K562 (cell line): ENCODE results near the gene SLC16A1. TPM values are rescaled to one million over a fixed set of nuclear protein-coding genes. Genes with fewer than 3 reads are reported as not detected.

Experiments
- ELF1 ChIP-seq: fragments of 200-800 bp; sonication (Bioruptor generic); IDR thresholded peaks from 2 replicates; pipeline ENCODE4 v1.6.1; 2016; ENCODE audit warnings: missing genetic modification characterization, missing compliant biosample characterization
- MCM2 ChIP-seq: fragments of 450-650 bp; IDR thresholded peaks from 2 replicates; pipeline ENCODE4 v1.6.1; 2017; ENCODE audit warnings: low read depth, mild to moderate bottlenecking
- MCM5 ChIP-seq: fragments of 450-650 bp; IDR thresholded peaks from 2 replicates; pipeline ENCODE4 v1.6.1; 2016; ENCODE audit warnings: low read depth
- NR4A1 ChIP-seq, 2 experiments: fragments of 250-450 bp in 1 of 2; fragments of 450-650 bp in 1 of 2; sonication (Bioruptor Pico) in 1 of 2; IDR thresholded peaks; 2 replicates each; pipeline versions ENCODE4 v1.4.0 to v1.6.1; 2016 to 2020; ENCODE audit warnings: mild to moderate bottlenecking in 2 of 2, missing compliant biosample characterization in 1 of 2, missing genetic modification characterization in 1 of 2, moderate library complexity in 1 of 2
- PHF21A ChIP-seq: fragments of 450-650 bp; IDR thresholded peaks from 2 replicates; pipeline ENCODE4 v1.6.1; 2017; ENCODE audit warnings: low read depth, borderline replicate concordance
- polyA plus RNA-seq, 8 experiments: library from polyadenylated mRNA; depleted of rRNA in 4 of 8; stranded (reverse) in 5 of 8; unstranded in 3 of 8; fragments of >200 nt; fragmentation: Nextera tagmentation in 2 of 8; fragmentation: Illumina TruSeq in 1 of 8; extraction: Ambion mirVana in 2 of 8; extraction: Trizol in 1 of 8; gene quantifications; 2 replicates each; pipeline versions ENCODE4 v1.2.1 to v1.2.3, GENCODE V29; 2011 to 2014; ENCODE audit warnings: inconsistent platforms in 1 of 8, missing spikeins in 1 of 8
- total RNA-seq, 7 experiments: library from RNA; depleted of rRNA in 6 of 7; stranded (reverse); fragments of >200 nt in 6 of 7; fragmentation: Illumina TruSeq in 2 of 7; extraction: Trizol in 2 of 7; gene quantifications; 2 replicates each; pipeline versions ENCODE4 v1.2.1 to v1.2.3, GENCODE V29; 2011 to 2021; ENCODE audit warnings: low replicate concordance in 1 of 7
- TF ChIP-seq, protein P1 (sequence below): fragments of 250-450 bp; sonication (Bioruptor Pico); IDR thresholded peaks from 2 replicates; pipeline ENCODE4 v1.5.0; 2020; ENCODE audit warnings: mild to moderate bottlenecking
- TF ChIP-seq, protein P2 (sequence below), 2 experiments: fragments of 450-650 bp; formaldehyde crosslinking in 1 of 2; IDR thresholded peaks; 2 replicates each; pipeline versions ENCODE4 v1.4.0 to v1.6.1; 2014 to 2020; ENCODE audit warnings: mild to moderate bottlenecking in 2 of 2, borderline replicate concordance in 1 of 2, low read depth in 1 of 2
- TF ChIP-seq, protein P3 (sequence below): fragments of 250-450 bp; sonication (Bioruptor Pico); IDR thresholded peaks from 2 replicates; pipeline ENCODE4 v1.8.0; 2021; ENCODE audit warnings: moderate library complexity, mild to moderate bottlenecking, inconsistent platforms
- TF ChIP-seq, protein P4 (sequence below), 2 experiments: fragments of 450-650 bp; IDR thresholded peaks; 2 replicates each; pipeline ENCODE4 v1.6.1; 2016; ENCODE audit warnings: mild to moderate bottlenecking in 2 of 2, borderline replicate concordance in 1 of 2, low read depth in 1 of 2, moderate library complexity in 1 of 2

SLC16A1 gene
- total and polyA plus RNA-seq, 9 of the 15 experiments (the other 6 are each of a cell fraction or from before 2014, with no cell fraction given): 73.1 to 244 (median 117) TPM

DNA sequence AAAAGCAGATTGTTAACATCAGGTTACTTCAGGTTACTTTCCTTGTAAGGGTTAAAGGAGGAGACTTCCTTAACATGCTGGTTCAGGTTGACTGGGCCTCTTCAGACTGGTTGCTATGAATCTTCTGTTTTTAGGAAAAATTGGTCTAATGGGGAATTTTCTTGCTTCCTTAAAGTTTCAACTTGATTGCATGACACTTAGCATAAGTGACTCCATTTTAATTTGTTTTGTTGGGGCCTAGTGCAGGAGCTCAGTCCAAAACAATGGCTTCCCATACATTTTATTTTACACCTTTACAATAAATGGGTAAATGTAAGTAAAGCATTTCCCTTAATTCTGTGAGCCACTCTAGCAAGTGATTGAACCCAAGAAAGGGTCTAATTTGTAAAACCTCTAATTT is 53.8 kb downstream of the SLC16A1 start (continued):
- TF ChIP-seq, protein P1, sequence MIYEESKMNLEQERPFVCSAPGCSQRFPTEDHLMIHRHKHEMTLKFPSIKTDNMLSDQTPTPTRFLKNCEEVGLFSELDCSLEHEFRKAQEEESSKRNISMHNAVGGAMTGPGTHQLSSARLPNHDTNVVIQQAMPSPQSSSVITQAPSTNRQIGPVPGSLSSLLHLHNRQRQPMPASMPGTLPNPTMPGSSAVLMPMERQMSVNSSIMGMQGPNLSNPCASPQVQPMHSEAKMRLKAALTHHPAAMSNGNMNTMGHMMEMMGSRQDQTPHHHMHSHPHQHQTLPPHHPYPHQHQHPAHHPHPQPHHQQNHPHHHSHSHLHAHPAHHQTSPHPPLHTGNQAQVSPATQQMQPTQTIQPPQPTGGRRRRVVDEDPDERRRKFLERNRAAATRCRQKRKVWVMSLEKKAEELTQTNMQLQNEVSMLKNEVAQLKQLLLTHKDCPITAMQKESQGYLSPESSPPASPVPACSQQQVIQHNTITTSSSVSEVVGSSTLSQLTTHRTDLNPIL: 0 out of 2 replicates have a peak, but pooled peaks have one; percentile 61
- TF ChIP-seq, protein P2, sequence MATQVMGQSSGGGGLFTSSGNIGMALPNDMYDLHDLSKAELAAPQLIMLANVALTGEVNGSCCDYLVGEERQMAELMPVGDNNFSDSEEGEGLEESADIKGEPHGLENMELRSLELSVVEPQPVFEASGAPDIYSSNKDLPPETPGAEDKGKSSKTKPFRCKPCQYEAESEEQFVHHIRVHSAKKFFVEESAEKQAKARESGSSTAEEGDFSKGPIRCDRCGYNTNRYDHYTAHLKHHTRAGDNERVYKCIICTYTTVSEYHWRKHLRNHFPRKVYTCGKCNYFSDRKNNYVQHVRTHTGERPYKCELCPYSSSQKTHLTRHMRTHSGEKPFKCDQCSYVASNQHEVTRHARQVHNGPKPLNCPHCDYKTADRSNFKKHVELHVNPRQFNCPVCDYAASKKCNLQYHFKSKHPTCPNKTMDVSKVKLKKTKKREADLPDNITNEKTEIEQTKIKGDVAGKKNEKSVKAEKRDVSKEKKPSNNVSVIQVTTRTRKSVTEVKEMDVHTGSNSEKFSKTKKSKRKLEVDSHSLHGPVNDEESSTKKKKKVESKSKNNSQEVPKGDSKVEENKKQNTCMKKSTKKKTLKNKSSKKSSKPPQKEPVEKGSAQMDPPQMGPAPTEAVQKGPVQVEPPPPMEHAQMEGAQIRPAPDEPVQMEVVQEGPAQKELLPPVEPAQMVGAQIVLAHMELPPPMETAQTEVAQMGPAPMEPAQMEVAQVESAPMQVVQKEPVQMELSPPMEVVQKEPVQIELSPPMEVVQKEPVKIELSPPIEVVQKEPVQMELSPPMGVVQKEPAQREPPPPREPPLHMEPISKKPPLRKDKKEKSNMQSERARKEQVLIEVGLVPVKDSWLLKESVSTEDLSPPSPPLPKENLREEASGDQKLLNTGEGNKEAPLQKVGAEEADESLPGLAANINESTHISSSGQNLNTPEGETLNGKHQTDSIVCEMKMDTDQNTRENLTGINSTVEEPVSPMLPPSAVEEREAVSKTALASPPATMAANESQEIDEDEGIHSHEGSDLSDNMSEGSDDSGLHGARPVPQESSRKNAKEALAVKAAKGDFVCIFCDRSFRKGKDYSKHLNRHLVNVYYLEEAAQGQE (IDR thresholded peaks at IDR 0.05; ENCODE audit: borderline replicate concordance): no peak
- TF ChIP-seq, protein P2 (CRISPR knock-in tag; IDR thresholded peaks at IDR 0.05; ENCODE audit: low read depth): 0 out of 2 replicates have a peak, but pooled peaks have one; percentile 42
- TF ChIP-seq, protein P3, sequence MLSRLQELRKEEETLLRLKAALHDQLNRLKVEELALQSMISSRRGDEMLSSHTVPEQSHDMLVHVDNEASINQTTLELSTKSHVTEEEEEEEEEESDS (CRISPR knock-in tag): peak; percentile 60; the same call in 1 of the 2 replicates
- no peak for TF ChIP-seq NR4A1 (CRISPR knock-in tag; IDR thresholded peaks at IDR 0.05)
- TF ChIP-seq NR4A1 (tag; IDR thresholded peaks at IDR 0.05): peak; percentile 93
- TF ChIP-seq PHF21A: no peak
- no peak for TF ChIP-seq ELF1
- TF ChIP-seq MCM5: no peak
- TF ChIP-seq MCM2: no peak
- TF ChIP-seq, protein P4, sequence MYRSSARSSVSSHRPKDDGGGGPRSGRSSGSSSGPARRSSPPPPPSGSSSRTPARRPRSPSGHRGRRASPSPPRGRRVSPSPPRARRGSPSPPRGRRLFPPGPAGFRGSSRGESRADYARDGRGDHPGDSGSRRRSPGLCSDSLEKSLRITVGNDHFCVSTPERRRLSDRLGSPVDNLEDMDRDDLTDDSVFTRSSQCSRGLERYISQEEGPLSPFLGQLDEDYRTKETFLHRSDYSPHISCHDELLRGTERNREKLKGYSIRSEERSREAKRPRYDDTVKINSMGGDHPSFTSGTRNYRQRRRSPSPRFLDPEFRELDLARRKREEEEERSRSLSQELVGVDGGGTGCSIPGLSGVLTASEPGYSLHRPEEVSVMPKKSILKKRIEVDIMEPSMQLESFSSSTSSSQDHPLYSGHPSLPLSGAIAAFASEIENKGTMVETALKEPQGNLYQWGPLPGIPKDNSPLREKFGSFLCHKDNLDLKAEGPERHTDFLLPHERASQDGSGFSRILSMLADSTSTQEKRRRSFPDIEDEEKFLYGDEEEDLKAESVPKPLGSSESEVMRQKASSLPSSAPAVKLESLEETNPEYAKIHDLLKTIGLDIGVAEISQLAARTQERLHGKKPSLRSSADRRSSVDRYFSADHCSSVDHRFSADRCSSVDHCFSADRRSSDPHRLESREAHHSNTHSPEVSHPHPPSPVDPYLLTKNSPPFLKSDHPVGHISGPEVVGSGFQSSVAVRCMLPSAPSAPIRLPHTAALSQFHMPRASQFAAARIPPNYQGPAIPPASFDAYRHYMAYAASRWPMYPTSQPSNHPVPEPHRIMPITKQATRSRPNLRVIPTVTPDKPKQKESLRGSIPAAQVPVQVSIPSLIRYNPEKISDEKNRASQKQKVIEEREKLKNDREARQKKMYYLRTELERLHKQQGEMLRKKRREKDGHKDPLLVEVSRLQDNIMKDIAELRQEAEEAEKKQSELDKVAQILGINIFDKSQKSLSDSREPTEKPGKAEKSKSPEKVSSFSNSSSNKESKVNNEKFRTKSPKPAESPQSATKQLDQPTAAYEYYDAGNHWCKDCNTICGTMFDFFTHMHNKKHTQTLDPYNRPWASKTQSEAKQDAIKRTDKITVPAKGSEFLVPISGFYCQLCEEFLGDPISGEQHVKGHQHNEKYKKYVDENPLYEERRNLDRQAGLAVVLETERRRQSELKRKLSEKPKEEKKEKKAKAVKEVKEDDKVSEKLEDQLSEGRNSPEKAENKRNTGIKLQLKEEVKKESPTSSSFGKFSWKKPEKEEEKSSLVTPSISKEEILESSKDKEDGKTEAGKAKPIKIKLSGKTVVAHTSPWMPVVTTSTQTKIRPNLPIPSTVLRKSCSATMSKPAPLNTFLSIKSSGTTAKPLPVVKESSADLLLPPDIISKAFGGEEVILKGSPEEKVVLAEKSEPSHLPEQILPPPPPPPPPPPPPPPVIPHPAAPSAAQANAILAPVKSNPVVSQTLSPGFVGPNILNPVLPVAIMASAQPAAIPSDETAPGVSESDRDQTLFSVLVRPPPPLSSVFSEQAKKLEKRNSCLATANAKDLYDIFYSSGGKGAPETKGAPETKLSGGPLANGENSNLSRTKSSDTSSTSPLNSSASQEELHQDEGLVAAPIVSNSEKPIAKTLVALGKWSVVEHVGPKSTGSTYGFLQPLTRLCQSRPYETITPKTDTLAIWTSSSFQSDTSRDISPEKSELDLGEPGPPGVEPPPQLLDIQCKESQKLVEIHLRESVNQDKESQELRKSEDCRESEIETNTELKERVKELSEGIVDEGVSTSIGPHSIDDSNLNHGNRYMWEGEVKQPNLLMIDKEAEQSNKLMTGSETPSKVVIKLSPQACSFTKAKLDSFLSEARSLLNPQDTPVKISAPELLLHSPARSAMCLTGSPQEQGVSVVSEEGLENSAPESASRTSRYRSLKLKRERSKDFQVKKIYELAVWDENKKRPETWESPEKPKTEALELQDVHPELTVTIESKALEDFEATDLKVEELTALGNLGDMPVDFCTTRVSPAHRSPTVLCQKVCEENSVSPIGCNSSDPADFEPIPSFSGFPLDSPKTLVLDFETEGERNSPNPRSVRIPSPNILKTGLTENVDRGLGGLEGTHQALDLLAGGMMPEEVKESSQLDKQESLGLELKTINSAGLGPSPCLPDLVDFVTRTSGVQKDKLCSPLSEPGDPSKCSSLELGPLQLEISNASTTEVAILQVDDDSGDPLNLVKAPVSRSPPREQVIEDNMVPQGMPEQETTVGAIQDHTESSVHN (IDR thresholded peaks at IDR 0.05; ENCODE audit: borderline replicate concordance in 1 of 2, low read depth in 1 of 2): no peak
